HepG2 (cell line): ENCODE results near the gene SLC12A5. TPM values are rescaled to one million over a fixed set of nuclear protein-coding genes. Genes with fewer than 3 reads are reported as not detected.

Experiments
- BRD4 ChIP-seq: sonication (generic); formaldehyde crosslinking; IDR thresholded peaks from 2 replicates; pipeline ENCODE4 v1.4.0; 2020; ENCODE audit warnings: missing genetic modification reagents
- HDAC2 ChIP-seq: sonication (generic); formaldehyde crosslinking; IDR thresholded peaks from 2 replicates; pipeline ENCODE4 v1.4.0; 2020; ENCODE audit warnings: missing genetic modification reagents
- HNRNPL ChIP-seq: fragments of 200-400 bp; formaldehyde crosslinking; IDR thresholded peaks from 2 replicates; pipeline ENCODE4 v1.6.1; 2017; ENCODE audit warnings: mild to moderate bottlenecking, low read depth, low read length
- NFKB2 ChIP-seq: sonication (generic); formaldehyde crosslinking; IDR thresholded peaks from 2 replicates; pipeline ENCODE4 v1.4.0; 2020; ENCODE audit warnings: missing genetic modification reagents, borderline replicate concordance
- NR0B2 ChIP-seq: sonication (generic); formaldehyde crosslinking; IDR thresholded peaks from 2 replicates; pipeline ENCODE4 v1.4.0; 2020; ENCODE audit warnings: mild to moderate bottlenecking, missing genetic modification reagents
- SMAD9 ChIP-seq: sonication (generic); formaldehyde crosslinking; IDR thresholded peaks from 2 replicates; pipeline ENCODE4 v1.5.1; 2020; ENCODE audit warnings: mild to moderate bottlenecking, missing genetic modification reagents
- ZNF274 ChIP-seq: sonication (generic); formaldehyde crosslinking; IDR thresholded peaks from 2 replicates; pipeline ENCODE4 v1.5.1; 2020; ENCODE audit warnings: mild to moderate bottlenecking, missing genetic modification reagents
- ZNF407 ChIP-seq: sonication (generic); formaldehyde crosslinking; IDR thresholded peaks from one replicate; pipeline ENCODE4 v1.5.1; 2020; ENCODE audit warnings: mild to moderate bottlenecking, missing genetic modification reagents; ENCODE audit errors: not compliant biosample characterization
- ZNF446 ChIP-seq: sonication (generic); formaldehyde crosslinking; IDR thresholded peaks from 2 replicates; pipeline ENCODE4 v1.5.0; 2020; ENCODE audit warnings: mild to moderate bottlenecking, missing genetic modification reagents
- ZNF574 ChIP-seq: sonication (generic); formaldehyde crosslinking; IDR thresholded peaks from 2 replicates; pipeline ENCODE4 v1.4.0; 2020; ENCODE audit warnings: missing genetic modification reagents
- ZNF788 ChIP-seq: sonication (generic); formaldehyde crosslinking; IDR thresholded peaks from 2 replicates; pipeline ENCODE4 v1.5.0; 2020; ENCODE audit warnings: mild to moderate bottlenecking, missing genetic modification reagents, borderline replicate concordance
- polyA plus RNA-seq, 8 experiments: library from polyadenylated mRNA; depleted of rRNA in 3 of 8; stranded (reverse) in 7 of 8; unstranded in 1 of 8; fragments of >200 nt; fragmentation: Illumina TruSeq in 4 of 8; extraction: Trizol in 4 of 8; gene quantifications; 2 replicates each; pipeline versions ENCODE4 v1.2.1 to v1.2.3, GENCODE V29; 2011 to 2016; ENCODE audit warnings: low read depth in 4 of 8, missing spikeins in 1 of 8, mixed read lengths in 1 of 8; ENCODE audit not compliant: insufficient read depth in 1 of 8
- total RNA-seq, 5 experiments: library from RNA; depleted of rRNA; stranded (reverse); fragments of >200 nt; fragmentation: Illumina TruSeq; extraction: Trizol; gene quantifications; 2 replicates each; pipeline ENCODE4 v1.2.3, GENCODE V29; 2016; ENCODE audit warnings: low read depth in 1 of 5
- TF ChIP-seq, protein P1 (sequence below): sonication (generic); formaldehyde crosslinking; IDR thresholded peaks from 2 replicates; pipeline ENCODE4 v1.5.1; 2020; ENCODE audit warnings: missing genetic modification reagents, mild to moderate bottlenecking, borderline replicate concordance

Gene SLC12A5
- total and polyA plus RNA-seq, 2 of the 13 experiments (the other 11 are each of a cell fraction or from before 2014, with no cell fraction given), result 4.3 to 5.4 TPM

- TF ChIP-seq SMAD9 (0 out of 2 replicates have a peak, but pooled peaks have one; percentile 48), NR0B2 (0 out of 2 replicates have a peak, but pooled peaks have one; percentile 33), ZNF407 (CRISPR knock-in tag) (peak; percentile 37), HDAC2 (CRISPR knock-in tag) (no peak), HNRNPL (peak; percentile 38; the same call in 1 of the 2 replicates), ZNF446 (CRISPR knock-in tag) (no peak), BRD4 (CRISPR knock-in tag) (no peak), ZNF788 (CRISPR knock-in tag) (peak; percentile 24; the same call in 1 of the 2 replicates), NFKB2 (CRISPR knock-in tag) (peak; percentile 33; the same call in 1 of the 2 replicates), ZNF574 (peak; percentile 39; the same call in 1 of the 2 replicates), ZNF274 (CRISPR knock-in tag) (peak; percentile 90; the same call in 1 of the 2 replicates)
- TF ChIP-seq, protein P1, sequence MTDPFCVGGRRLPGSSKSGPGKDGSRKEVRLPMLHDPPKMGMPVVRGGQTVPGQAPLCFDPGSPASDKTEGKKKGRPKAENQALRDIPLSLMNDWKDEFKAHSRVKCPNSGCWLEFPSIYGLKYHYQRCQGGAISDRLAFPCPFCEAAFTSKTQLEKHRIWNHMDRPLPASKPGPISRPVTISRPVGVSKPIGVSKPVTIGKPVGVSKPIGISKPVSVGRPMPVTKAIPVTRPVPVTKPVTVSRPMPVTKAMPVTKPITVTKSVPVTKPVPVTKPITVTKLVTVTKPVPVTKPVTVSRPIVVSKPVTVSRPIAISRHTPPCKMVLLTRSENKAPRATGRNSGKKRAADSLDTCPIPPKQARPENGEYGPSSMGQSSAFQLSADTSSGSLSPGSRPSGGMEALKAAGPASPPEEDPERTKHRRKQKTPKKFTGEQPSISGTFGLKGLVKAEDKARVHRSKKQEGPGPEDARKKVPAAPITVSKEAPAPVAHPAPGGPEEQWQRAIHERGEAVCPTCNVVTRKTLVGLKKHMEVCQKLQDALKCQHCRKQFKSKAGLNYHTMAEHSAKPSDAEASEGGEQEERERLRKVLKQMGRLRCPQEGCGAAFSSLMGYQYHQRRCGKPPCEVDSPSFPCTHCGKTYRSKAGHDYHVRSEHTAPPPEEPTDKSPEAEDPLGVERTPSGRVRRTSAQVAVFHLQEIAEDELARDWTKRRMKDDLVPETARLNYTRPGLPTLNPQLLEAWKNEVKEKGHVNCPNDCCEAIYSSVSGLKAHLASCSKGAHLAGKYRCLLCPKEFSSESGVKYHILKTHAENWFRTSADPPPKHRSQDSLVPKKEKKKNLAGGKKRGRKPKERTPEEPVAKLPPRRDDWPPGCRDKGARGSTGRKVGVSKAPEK (CRISPR knock-in tag), result no peak
These were observed 70.7 kb downstream of the SLC12A5 start (continued) for GRCh38 chr20:46099491-46100287.
